HepG2 (cell line): ENCODE data around the gene KLHDC2. TPM values are rescaled to one million over a fixed set of nuclear protein-coding genes. Genes with fewer than 3 reads are reported as not detected.
A peak's percentile ranks its signal among the peaks of the same experiment; 100 is the strongest.

Experiments
- AGO2 ChIP-seq: fragments of 200-400 bp; formaldehyde crosslinking; optimal IDR thresholded peaks from 2 replicates; pipeline ENCODE3; 2017; ENCODE audit warnings: mild to moderate bottlenecking, low read depth, low read length, moderate library complexity
- ATAD3A ChIP-seq: sonication (generic); formaldehyde crosslinking; IDR thresholded peaks from 2 replicates; pipeline ENCODE4 v1.4.0; 2020; ENCODE audit warnings: missing genetic modification reagents
- ETV5 ChIP-seq: IDR thresholded peaks from 2 replicates; pipeline ENCODE4 v1.6.1; 2018; ENCODE audit warnings: missing biosample characterization, missing genetic modification reagents, inconsistent platforms, borderline replicate concordance
- GFI1 ChIP-seq: sonication (generic); formaldehyde crosslinking; IDR thresholded peaks from 2 replicates; pipeline ENCODE4 v1.5.0; 2020; ENCODE audit warnings: missing genetic modification reagents, mild to moderate bottlenecking, borderline replicate concordance
- IKZF1 ChIP-seq: fragments of 450-650 bp; IDR thresholded peaks from 2 replicates; pipeline ENCODE4 v1.7.1; 2016
- MTA1 ChIP-seq: sonication (generic); formaldehyde crosslinking; IDR thresholded peaks from 2 replicates; pipeline ENCODE4 v1.4.0; 2020; ENCODE audit warnings: missing genetic modification reagents, mild to moderate bottlenecking, borderline replicate concordance
- SETDB1 ChIP-seq: sonication (generic); formaldehyde crosslinking; IDR thresholded peaks from 2 replicates; pipeline ENCODE4 v1.5.1; 2020; ENCODE audit warnings: missing genetic modification reagents, mild to moderate bottlenecking, borderline replicate concordance
- TCF7L2 ChIP-seq: IDR thresholded peaks from 2 replicates; pipeline ENCODE4 v1.6.1; 2011; ENCODE audit warnings: mild to moderate bottlenecking, low read depth, low read length, moderate library complexity
- THAP11 ChIP-seq: IDR thresholded peaks from 2 replicates; pipeline ENCODE4 v1.6.1; 2016; ENCODE audit warnings: missing biosample characterization, missing genetic modification reagents
- ZNF34 ChIP-seq: sonication (generic); formaldehyde crosslinking; IDR thresholded peaks from 2 replicates; pipeline ENCODE4 v1.4.0; 2020; ENCODE audit warnings: mild to moderate bottlenecking, missing genetic modification reagents, borderline replicate concordance
- ZNF383 ChIP-seq: sonication (generic); formaldehyde crosslinking; IDR thresholded peaks from 2 replicates; pipeline ENCODE4 v1.4.0; 2020; ENCODE audit warnings: missing genetic modification reagents, mild to moderate bottlenecking, borderline replicate concordance
- ZNF619 ChIP-seq: sonication (generic); formaldehyde crosslinking; IDR thresholded peaks from 2 replicates; pipeline ENCODE4 v1.4.0; 2020; ENCODE audit warnings: mild to moderate bottlenecking, missing genetic modification reagents
- ZNF737 ChIP-seq: sonication (generic); formaldehyde crosslinking; IDR thresholded peaks from 2 replicates; pipeline ENCODE4 v1.5.0; 2020; ENCODE audit warnings: missing genetic modification reagents, mild to moderate bottlenecking, borderline replicate concordance
- ZNF788 ChIP-seq: sonication (generic); formaldehyde crosslinking; IDR thresholded peaks from 2 replicates; pipeline ENCODE4 v1.5.0; 2020; ENCODE audit warnings: mild to moderate bottlenecking, missing genetic modification reagents, borderline replicate concordance
- polyA plus RNA-seq, 8 experiments: library from polyadenylated mRNA; depleted of rRNA in 3 of 8; stranded (reverse) in 7 of 8; unstranded in 1 of 8; fragments of >200 nt; fragmentation: Illumina TruSeq in 4 of 8; extraction: Trizol in 4 of 8; gene quantifications; 2 replicates each; pipeline versions ENCODE4 v1.2.1 to v1.2.3, GENCODE V29; 2011 to 2016; ENCODE audit warnings: low read depth in 4 of 8, missing spikeins in 1 of 8, mixed read lengths in 1 of 8; ENCODE audit not compliant: insufficient read depth in 1 of 8
- total RNA-seq, 5 experiments: library from RNA; depleted of rRNA; stranded (reverse); fragments of >200 nt; fragmentation: Illumina TruSeq; extraction: Trizol; gene quantifications; 2 replicates each; pipeline ENCODE4 v1.2.3, GENCODE V29; 2016; ENCODE audit warnings: low read depth in 1 of 5
- TF ChIP-seq, protein P1 (sequence below): sonication (generic); formaldehyde crosslinking; IDR thresholded peaks from 2 replicates; pipeline ENCODE4 v1.4.0; 2020; ENCODE audit warnings: missing genetic modification reagents
- TF ChIP-seq, protein P2 (sequence below): sonication (generic); formaldehyde crosslinking; conservative IDR thresholded peaks from 2 replicates; pipeline ENCODE4 v1.8.0; 2022; ENCODE audit warnings: low read depth, missing genetic modification reagents
- TF ChIP-seq, protein P3 (sequence below): sonication (generic); formaldehyde crosslinking; IDR thresholded peaks from 2 replicates; pipeline ENCODE4 v1.8.0; 2022; ENCODE audit warnings: mild to moderate bottlenecking, missing genetic modification reagents, moderate library complexity

Gene KLHDC2
- total and polyA plus RNA-seq, 2 of the 13 experiments (the other 11 are each of a cell fraction or from before 2014, with no cell fraction given), result 95.5 to 170 TPM

DNA sequence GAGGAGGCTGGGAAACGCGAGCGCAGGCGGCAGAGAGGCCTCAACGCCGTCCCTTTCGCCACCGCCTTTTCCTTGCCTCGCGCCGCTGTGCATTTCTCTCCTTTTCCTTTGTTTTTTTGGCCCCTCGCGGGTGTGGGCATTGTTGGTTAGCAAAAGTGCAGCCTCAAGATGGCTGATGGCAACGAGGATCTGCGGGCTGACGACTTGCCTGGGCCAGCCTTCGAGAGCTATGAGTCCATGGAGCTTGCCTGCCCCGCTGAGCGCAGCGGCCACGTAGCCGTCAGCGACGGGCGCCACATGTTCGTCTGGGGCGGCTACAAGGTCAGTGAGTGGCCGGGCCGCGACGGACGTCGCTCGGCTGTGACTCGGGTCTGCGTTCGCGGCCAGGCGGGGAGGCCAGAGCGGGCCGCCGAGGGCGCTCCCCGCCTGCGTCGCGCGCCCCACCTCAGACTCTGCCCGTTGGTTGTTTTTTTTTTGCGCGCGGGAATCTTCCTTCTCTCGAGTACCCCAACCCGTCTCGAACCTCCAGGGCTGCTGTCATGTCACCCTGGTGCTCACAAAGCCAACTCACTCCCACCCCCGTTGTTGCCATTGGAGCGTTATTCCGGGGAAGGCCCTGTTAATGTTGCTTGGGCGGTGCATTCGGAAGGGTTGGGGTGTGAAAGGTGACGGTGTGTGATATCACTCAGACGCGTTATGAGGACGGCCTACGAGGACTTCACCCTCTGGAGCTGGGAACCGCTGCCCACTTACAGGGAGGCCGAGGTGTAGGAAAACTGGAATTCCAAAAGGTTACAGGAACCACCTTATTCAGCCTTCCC is 558 bp downstream of the KLHDC2 start (continued):
- TF ChIP-seq, protein P1, sequence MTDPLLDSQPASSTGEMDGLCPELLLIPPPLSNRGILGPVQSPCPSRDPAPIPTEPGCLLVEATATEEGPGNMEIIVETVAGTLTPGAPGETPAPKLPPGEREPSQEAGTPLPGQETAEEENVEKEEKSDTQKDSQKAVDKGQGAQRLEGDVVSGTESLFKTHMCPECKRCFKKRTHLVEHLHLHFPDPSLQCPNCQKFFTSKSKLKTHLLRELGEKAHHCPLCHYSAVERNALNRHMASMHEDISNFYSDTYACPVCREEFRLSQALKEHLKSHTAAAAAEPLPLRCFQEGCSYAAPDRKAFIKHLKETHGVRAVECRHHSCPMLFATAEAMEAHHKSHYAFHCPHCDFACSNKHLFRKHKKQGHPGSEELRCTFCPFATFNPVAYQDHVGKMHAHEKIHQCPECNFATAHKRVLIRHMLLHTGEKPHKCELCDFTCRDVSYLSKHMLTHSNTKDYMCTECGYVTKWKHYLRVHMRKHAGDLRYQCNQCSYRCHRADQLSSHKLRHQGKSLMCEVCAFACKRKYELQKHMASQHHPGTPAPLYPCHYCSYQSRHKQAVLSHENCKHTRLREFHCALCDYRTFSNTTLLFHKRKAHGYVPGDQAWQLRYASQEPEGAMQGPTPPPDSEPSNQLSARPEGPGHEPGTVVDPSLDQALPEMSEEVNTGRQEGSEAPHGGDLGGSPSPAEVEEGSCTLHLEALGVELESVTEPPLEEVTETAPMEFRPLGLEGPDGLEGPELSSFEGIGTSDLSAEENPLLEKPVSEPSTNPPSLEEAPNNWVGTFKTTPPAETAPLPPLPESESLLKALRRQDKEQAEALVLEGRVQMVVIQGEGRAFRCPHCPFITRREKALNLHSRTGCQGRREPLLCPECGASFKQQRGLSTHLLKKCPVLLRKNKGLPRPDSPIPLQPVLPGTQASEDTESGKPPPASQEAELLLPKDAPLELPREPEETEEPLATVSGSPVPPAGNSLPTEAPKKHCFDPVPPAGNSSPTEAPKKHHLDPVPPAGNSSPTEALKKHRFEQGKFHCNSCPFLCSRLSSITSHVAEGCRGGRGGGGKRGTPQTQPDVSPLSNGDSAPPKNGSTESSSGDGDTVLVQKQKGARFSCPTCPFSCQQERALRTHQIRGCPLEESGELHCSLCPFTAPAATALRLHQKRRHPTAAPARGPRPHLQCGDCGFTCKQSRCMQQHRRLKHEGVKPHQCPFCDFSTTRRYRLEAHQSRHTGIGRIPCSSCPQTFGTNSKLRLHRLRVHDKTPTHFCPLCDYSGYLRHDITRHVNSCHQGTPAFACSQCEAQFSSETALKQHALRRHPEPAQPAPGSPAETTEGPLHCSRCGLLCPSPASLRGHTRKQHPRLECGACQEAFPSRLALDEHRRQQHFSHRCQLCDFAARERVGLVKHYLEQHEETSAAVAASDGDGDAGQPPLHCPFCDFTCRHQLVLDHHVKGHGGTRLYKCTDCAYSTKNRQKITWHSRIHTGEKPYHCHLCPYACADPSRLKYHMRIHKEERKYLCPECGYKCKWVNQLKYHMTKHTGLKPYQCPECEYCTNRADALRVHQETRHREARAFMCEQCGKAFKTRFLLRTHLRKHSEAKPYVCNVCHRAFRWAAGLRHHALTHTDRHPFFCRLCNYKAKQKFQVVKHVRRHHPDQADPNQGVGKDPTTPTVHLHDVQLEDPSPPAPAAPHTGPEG, result no peak
- TF ChIP-seq IKZF1 (no peak), ZNF788 (CRISPR knock-in tag) (peak; percentile 40; the same call in 1 of the 2 replicates), GFI1 (no peak), SETDB1 (no peak), ZNF619 (CRISPR knock-in tag) (no peak), TCF7L2 (no peak), ATAD3A (CRISPR knock-in tag) (no peak), THAP11 (CRISPR knock-in tag) (no peak), MTA1 (CRISPR knock-in tag) (no peak; the same call in 1 of the 2 replicates), AGO2 (peak; percentile 99), ETV5 (CRISPR knock-in tag) (no peak), ZNF34 (CRISPR knock-in tag) (no peak), ZNF737 (no peak), ZNF383 (CRISPR knock-in tag) (no peak)
- TF ChIP-seq, protein P2, sequence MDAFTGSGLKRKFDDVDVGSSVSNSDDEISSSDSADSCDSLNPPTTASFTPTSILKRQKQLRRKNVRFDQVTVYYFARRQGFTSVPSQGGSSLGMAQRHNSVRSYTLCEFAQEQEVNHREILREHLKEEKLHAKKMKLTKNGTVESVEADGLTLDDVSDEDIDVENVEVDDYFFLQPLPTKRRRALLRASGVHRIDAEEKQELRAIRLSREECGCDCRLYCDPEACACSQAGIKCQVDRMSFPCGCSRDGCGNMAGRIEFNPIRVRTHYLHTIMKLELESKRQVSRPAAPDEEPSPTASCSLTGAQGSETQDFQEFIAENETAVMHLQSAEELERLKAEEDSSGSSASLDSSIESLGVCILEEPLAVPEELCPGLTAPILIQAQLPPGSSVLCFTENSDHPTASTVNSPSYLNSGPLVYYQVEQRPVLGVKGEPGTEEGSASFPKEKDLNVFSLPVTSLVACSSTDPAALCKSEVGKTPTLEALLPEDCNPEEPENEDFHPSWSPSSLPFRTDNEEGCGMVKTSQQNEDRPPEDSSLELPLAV, result no peak
- TF ChIP-seq, protein P3, sequence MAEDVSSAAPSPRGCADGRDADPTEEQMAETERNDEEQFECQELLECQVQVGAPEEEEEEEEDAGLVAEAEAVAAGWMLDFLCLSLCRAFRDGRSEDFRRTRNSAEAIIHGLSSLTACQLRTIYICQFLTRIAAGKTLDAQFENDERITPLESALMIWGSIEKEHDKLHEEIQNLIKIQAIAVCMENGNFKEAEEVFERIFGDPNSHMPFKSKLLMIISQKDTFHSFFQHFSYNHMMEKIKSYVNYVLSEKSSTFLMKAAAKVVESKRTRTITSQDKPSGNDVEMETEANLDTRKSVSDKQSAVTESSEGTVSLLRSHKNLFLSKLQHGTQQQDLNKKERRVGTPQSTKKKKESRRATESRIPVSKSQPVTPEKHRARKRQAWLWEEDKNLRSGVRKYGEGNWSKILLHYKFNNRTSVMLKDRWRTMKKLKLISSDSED, result no peak
